Right lobe of liver (tissue), 4 donors: ENCODE data around the gene ZMYND8.

Source experiments
- CTCF ChIP-seq, 4 donors: fragments of 200-600 bp in 3 of 4; fragments of 450-650 bp in 1 of 4; IDR thresholded peaks; one replicate each; pipeline versions ENCODE4 v1.5.1 to v1.8.0; 2016 to 2022; ENCODE audit warnings: antibody characterized with exemption in 4 of 4, mild to moderate bottlenecking in 2 of 4
- POLR2A ChIP-seq: fragments of 450-650 bp; IDR thresholded peaks from one replicate; pipeline ENCODE4 v1.6.1; 2017; ENCODE audit warnings: antibody characterized with exemption, mild to moderate bottlenecking
- donor health status: DM: no; HTN: no; CAD: no.
- donor health status: DM: no; HTN: no; CAD: no.
- donor health status: DM: no; HTN: yes; CAD: no.

- TF ChIP-seq CTCF (IDR thresholded peaks at IDR 0.05) (no peak), POLR2A (no peak)
These were observed 158.2 kb downstream of the ZMYND8 start for GRCh38 chr20:47198254-47198671.
